Spleen (tissue), 11 donors: ENCODE data around the gene SLC30A1. TPM values are rescaled to one million over a fixed set of nuclear protein-coding genes. Genes with fewer than 3 reads are reported as not detected.

Experiments
- DNase-seq: peaks from one replicate; pipeline ENCODE4 v3.0.0-alpha.2; 2020
- H3K27ac ChIP-seq, 8 donors: fragments of 200-600 bp; sonication (generic) in 7 of 8; 1 replicate in 4 of 8; 2 replicates in 4 of 8; pipeline versions ENCODE4 v1.5.0 to v1.8.0; 2016 to 2021; ENCODE audit warnings: inconsistent platforms in 4 of 8, mild to moderate bottlenecking in 4 of 8, moderate library complexity in 1 of 8
- H3K27me3 ChIP-seq, 7 donors: fragments of 200-600 bp; sonication (generic) in 6 of 7; replicated peaks in 1 of 7; 1 replicate in 4 of 7; 2 replicates in 3 of 7; pipeline versions ENCODE4 v1.5.0 to v1.8.0; 2016 to 2021; ENCODE audit warnings: inconsistent platforms in 3 of 7, mild to moderate bottlenecking in 1 of 7
- H3K36me3 ChIP-seq, 6 donors: fragments of 200-600 bp; sonication (generic) in 5 of 6; 1 replicate in 4 of 6; 2 replicates in 2 of 6; pipeline versions ENCODE4 v1.5.0 to v1.8.0; 2016 to 2021; ENCODE audit warnings: inconsistent platforms in 2 of 6
- H3K4me1 ChIP-seq, 6 donors: fragments of 200-600 bp; sonication (generic) in 5 of 6; 1 replicate in 3 of 6; 2 replicates in 3 of 6; pipeline versions ENCODE4 v1.5.0 to v1.8.0; 2016 to 2021; ENCODE audit warnings: inconsistent platforms in 3 of 6
- H3K4me3 ChIP-seq, 8 donors: fragments of 200-600 bp; sonication (generic) in 7 of 8; 1 replicate in 4 of 8; 2 replicates in 4 of 8; pipeline versions ENCODE4 v1.5.0 to v1.8.0; 2016 to 2021; ENCODE audit warnings: inconsistent platforms in 4 of 8, mild to moderate bottlenecking in 4 of 8, moderate library complexity in 2 of 8
- H3K9me3 ChIP-seq, 8 donors: fragments of 200-600 bp; sonication (generic) in 7 of 8; 1 replicate in 4 of 8; 2 replicates in 4 of 8; pipeline versions ENCODE4 v1.5.0 to v1.8.0; 2016 to 2021; ENCODE audit warnings: inconsistent platforms in 4 of 8
- CTCF ChIP-seq, 11 experiments: fragments of 200-600 bp in 7 of 11; fragments of 450-650 bp in 4 of 11; sonication (generic) in 4 of 11; IDR thresholded peaks in 8 of 11; conservative IDR thresholded peaks in 3 of 11; 1 replicate in 7 of 11; 2 replicates in 4 of 11; pipeline versions ENCODE4 v1.4.0 to v1.8.0; 2016 to 2021; ENCODE audit warnings: antibody characterized with exemption in 11 of 11, inconsistent platforms in 4 of 11, mild to moderate bottlenecking in 1 of 11
- POLR2A ChIP-seq, 3 donors: fragments of 450-650 bp; IDR thresholded peaks; one replicate each; pipeline ENCODE4 v1.5.1; 2017; ENCODE audit warnings: antibody characterized with exemption in 3 of 3, mild to moderate bottlenecking in 1 of 3
- POLR2AphosphoS5 ChIP-seq, 3 donors: sonication (generic); formaldehyde crosslinking; IDR thresholded peaks; one replicate each; pipeline ENCODE4 v1.5.1; 2017; ENCODE audit warnings: antibody characterized with exemption in 3 of 3
- WGBS, 5 donors: extraction: QIAGEN DNeasy Blood & Tissue Kit in 3 of 5; methylation state at CpG; one replicate each; pipeline versions ENCODE4 v1.1.5 to v1.1.7; 2013 to 2018; 5-methylcytosine and 5-hydroxymethylcytosine counted together
- intact Hi-C: fragments of 100-400 bp; cut with DNase I; formaldehyde crosslinking; loops from one replicate; pipeline ENCODE4 v1.15.0; 2023; ENCODE audit warnings: low total_unique reads
- polyA plus RNA-seq, 3 donors: library from polyadenylated mRNA; stranded (reverse); fragments of 200-250 nt; gene quantifications; one replicate each; pipeline ENCODE4 v1.2.1, GENCODE V29; 2013
- total RNA-seq, 7 donors: library from RNA; depleted of rRNA in 3 of 7; stranded (reverse); fragments of >200 nt in 3 of 7; fragmentation: NEBNext Ultra II Directional in 4 of 7; extraction: Animal tissue kit (Norgen Biotek cat#: 25700) in 4 of 7; gene quantifications; one replicate each; pipeline versions ENCODE4 v1.1.0 to v1.2.1, GENCODE V29; 2016 to 2021
- donor health status: healthy with polysubstance abuse.
- donor health status: DM: no; HTN: no; CAD: no; lungs with moderate emphysema.
- donor health status: DM: no; HTN: no; CAD: no.
- donor health status: Bipolar disorder and iron deficiency.
- donor health status: healthy.
- donor health status: DM: no; HTN: no; CAD: no.
- donor health status: DM: yes; HTN: yes; CAD: no.

SLC30A1 gene
- total and polyA plus RNA-seq, 10 donors, result 3.0 to 38.5 (median 30.8) TPM

- Histone ChIP-seq H3K4me1 (no peaks in the 10 kb centered on the region), H3K27me3 (no peaks in the 10 kb centered on the region), H3K9me3 (peaks cover 0 to 17% (median 3%) of the 10 kb centered on the region in 8 donors), H3K36me3 (no peaks in the 10 kb centered on the region), H3K4me3 (no peak overlapping the region), H3K27ac (no peak overlapping the region)
- intact Hi-C loops, result no loop called here
- DNase-seq, result peak; percentile 56
- no peak for TF ChIP-seq POLR2AphosphoS5 (IDR thresholded peaks at IDR 0.05)
- TF ChIP-seq POLR2A (IDR thresholded peaks at IDR 0.05), result no peak
- no peak for TF ChIP-seq CTCF (IDR thresholded peaks at IDR 0.05 in 8 of 11, conservative IDR thresholded peaks at IDR 0.05 in 3 of 11)
- WGBS, 5 donors, result 79 to 94% (median 92%) methylated on average over 8 of the region's 8 CpGs
Observed at GRCh38 chr1:211536606-211537005, 42.4 kb downstream of the SLC30A1 start.

GRCh38 chr1:211535346-211535745, 43.6 kb downstream of the SLC30A1 start:
- Histone ChIP-seq H3K27me3 (no peaks in the 10 kb centered on the region), H3K4me1 (no peaks in the 10 kb centered on the region), H3K4me3 (no peak overlapping the region), H3K36me3 (no peaks in the 10 kb centered on the region), H3K9me3 (peaks cover 0 to 4% (median 0%) of the 10 kb centered on the region in 8 donors), H3K27ac (no peak overlapping the region)
- 85 to 92% (median 92%) methylated on average over 2 of the region's 2 CpGs for WGBS, 5 donors
- TF ChIP-seq POLR2AphosphoS5 (IDR thresholded peaks at IDR 0.05) (no peak), POLR2A (IDR thresholded peaks at IDR 0.05) (no peak), CTCF (IDR thresholded peaks at IDR 0.05 in 8 of 11, conservative IDR thresholded peaks at IDR 0.05 in 3 of 11) (no peak)
- peak; percentile 33 for DNase-seq
- intact Hi-C loops, result no loop called here

GRCh38 chr1:211534545-211535291, 44.2 kb downstream of the SLC30A1 start:
- TF ChIP-seq POLR2A (IDR thresholded peaks at IDR 0.05) (no peak), CTCF (IDR thresholded peaks at IDR 0.05 in 8 of 11, conservative IDR thresholded peaks at IDR 0.05 in 3 of 11) (no peak), POLR2AphosphoS5 (IDR thresholded peaks at IDR 0.05) (no peak)
- WGBS, 5 donors, result 62 to 98% (median 90%) methylated on average over 5 of the region's 5 CpGs
- Histone ChIP-seq H3K4me1 (peaks cover 0 to 3% (median 0%) of the 10 kb centered on the region in 6 donors), H3K36me3 (no peaks in the 10 kb centered on the region), H3K27me3 (no peaks in the 10 kb centered on the region), H3K9me3 (no peaks in the 10 kb centered on the region), H3K4me3 (no peak overlapping the region), H3K27ac (no peak overlapping the region)
- intact Hi-C loops, result no loop called here
- no peak for DNase-seq

GRCh38 chr1:211532088-211532444, 46.9 kb downstream of the SLC30A1 start:
- Histone ChIP-seq H3K36me3 (no peaks in the 10 kb centered on the region), H3K27me3 (no peaks in the 10 kb centered on the region), H3K4me3 (no peak overlapping the region), H3K4me1 (peaks cover 0 to 30% (median 11%) of the 10 kb centered on the region in 6 donors), H3K27ac (no peak overlapping the region), H3K9me3 (no peaks in the 10 kb centered on the region)
- 79 to 95% (median 85%) methylated on average over 6 of the region's 6 CpGs for WGBS, 5 donors
- DNase-seq, result peak; percentile 49
- TF ChIP-seq POLR2A (IDR thresholded peaks at IDR 0.05) (no peak), POLR2AphosphoS5 (IDR thresholded peaks at IDR 0.05) (no peak), CTCF (IDR thresholded peaks at IDR 0.05 in 8 of 11, conservative IDR thresholded peaks at IDR 0.05 in 3 of 11) (no peak)
- intact Hi-C loops, result no loop called here
